ENCODE measurements around the gene BARHL1.

DNA sequence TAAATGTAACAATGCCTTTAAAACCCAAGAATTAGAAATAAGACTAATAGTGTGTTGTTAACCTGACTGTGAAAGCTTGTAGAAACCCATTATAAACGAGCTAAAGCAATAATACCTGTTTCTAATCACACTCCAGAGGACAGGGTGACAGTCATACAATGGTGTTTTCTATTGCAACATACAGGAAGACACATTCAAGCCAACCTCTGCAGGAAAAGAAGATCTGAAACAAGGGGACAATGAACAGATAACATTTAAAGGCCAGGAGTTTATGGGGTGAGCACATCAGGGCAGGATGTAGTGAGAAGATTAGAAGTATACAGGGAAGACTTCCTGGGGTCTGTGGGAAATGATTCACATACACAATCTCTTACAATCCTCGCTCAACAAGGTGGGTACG, 13.8 kb downstream of the BARHL1 start:
- TF ChIP-seq, protein P1, sequence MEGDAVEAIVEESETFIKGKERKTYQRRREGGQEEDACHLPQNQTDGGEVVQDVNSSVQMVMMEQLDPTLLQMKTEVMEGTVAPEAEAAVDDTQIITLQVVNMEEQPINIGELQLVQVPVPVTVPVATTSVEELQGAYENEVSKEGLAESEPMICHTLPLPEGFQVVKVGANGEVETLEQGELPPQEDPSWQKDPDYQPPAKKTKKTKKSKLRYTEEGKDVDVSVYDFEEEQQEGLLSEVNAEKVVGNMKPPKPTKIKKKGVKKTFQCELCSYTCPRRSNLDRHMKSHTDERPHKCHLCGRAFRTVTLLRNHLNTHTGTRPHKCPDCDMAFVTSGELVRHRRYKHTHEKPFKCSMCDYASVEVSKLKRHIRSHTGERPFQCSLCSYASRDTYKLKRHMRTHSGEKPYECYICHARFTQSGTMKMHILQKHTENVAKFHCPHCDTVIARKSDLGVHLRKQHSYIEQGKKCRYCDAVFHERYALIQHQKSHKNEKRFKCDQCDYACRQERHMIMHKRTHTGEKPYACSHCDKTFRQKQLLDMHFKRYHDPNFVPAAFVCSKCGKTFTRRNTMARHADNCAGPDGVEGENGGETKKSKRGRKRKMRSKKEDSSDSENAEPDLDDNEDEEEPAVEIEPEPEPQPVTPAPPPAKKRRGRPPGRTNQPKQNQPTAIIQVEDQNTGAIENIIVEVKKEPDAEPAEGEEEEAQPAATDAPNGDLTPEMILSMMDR (IDR thresholded peaks at IDR 0.05; ENCODE audit: low read depth, low read length, poor library complexity, severe bottlenecking) = no peak
- no peak for TF ChIP-seq EZH2phosphoT487 (IDR thresholded peaks at IDR 0.05; ENCODE audit: borderline replicate concordance, low read length)

Data from DOHH2 (cell line).